Stomach (tissue), 9 donors: ENCODE data around the gene MESP2. TPM values are rescaled to one million over a fixed set of nuclear protein-coding genes. Genes with fewer than 3 reads are reported as not detected.

Experiments
- DNase-seq, 2 donors: peaks; one replicate each; pipeline versions ENCODE4 v3.0.0 to v3.0.0-alpha.2; 2013 to 2019
- H3K27ac ChIP-seq, 5 donors: fragments of 200-600 bp in 4 of 5; sonication (generic) in 4 of 5; one replicate each; pipeline ENCODE4 v1.5.1; 2013 to 2019; ENCODE audit warnings: mild to moderate bottlenecking in 1 of 5, moderate library complexity in 1 of 5
- H3K27me3 ChIP-seq, 3 donors: fragments of 200-600 bp; sonication (generic); one replicate each; pipeline ENCODE4 v1.5.1; 2017 to 2019; ENCODE audit warnings: mixed run types in 1 of 3
- H3K36me3 ChIP-seq, 4 donors: fragments of 200-600 bp; sonication (generic); 1 replicate in 3 of 4; 2 replicates in 1 of 4; pipeline ENCODE4 v1.5.1; 2016 to 2019
- H3K4me1 ChIP-seq, 4 donors: fragments of 200-600 bp; sonication (generic); one replicate each; pipeline ENCODE4 v1.5.1; 2016 to 2019
- H3K4me3 ChIP-seq, 4 donors: fragments of 200-600 bp; sonication (generic) in 3 of 4; one replicate each; pipeline ENCODE4 v1.5.1; 2016 to 2019; ENCODE audit warnings: mild to moderate bottlenecking in 1 of 4
- H3K9me3 ChIP-seq, 4 donors: fragments of 200-600 bp; sonication (generic); one replicate each; pipeline ENCODE4 v1.5.1; 2016 to 2019
- EP300 ChIP-seq: sonication (generic); formaldehyde crosslinking; IDR thresholded peaks from one replicate; pipeline ENCODE4 v1.6.1; 2017; ENCODE audit warnings: antibody characterized with exemption
- POLR2A ChIP-seq, 4 donors: fragments of 450-650 bp; IDR thresholded peaks; one replicate each; pipeline ENCODE4 v1.6.1; 2016; ENCODE audit warnings: antibody characterized with exemption in 4 of 4, control low read depth in 2 of 4, mild to moderate bottlenecking in 1 of 4, moderate library complexity in 1 of 4
- POLR2AphosphoS5 ChIP-seq, 3 donors: sonication (generic); formaldehyde crosslinking; IDR thresholded peaks; one replicate each; pipeline ENCODE4 v1.6.1; 2016; ENCODE audit warnings: antibody characterized with exemption in 3 of 3
- WGBS, 5 donors: extraction: QIAGEN DNeasy Blood & Tissue Kit in 3 of 5; methylation state at CpG; one replicate each; pipeline versions ENCODE4 v1.1.5 to v1.1.7; 2013 to 2018; 5-methylcytosine and 5-hydroxymethylcytosine counted together
- intact Hi-C: fragments of 100-400 bp; cut with DNase I; formaldehyde crosslinking; loops from one replicate; pipeline ENCODE4 v1.15.1; 2023; ENCODE audit warnings: low total_unique reads
- polyA plus RNA-seq, 3 donors: library from polyadenylated mRNA; stranded (reverse); fragments of 200-250 nt; gene quantifications; one replicate each; pipeline ENCODE4 v1.2.3, GENCODE V29; 2013
- total RNA-seq, 5 donors: library from RNA; depleted of rRNA; stranded (reverse); fragments of >200 nt; gene quantifications; one replicate each; pipeline versions ENCODE4 v1.1.0 to v1.2.3, GENCODE V29; 2014 to 2016
- TF ChIP-seq, protein P1 (sequence below), 7 experiments: fragments of 450-650 bp in 4 of 7; fragments of 200-600 bp in 3 of 7; sonication (generic) in 3 of 7; IDR thresholded peaks; one replicate each; pipeline ENCODE4 v1.5.1; 2016 to 2019; ENCODE audit warnings: antibody characterized with exemption in 7 of 7, control low read depth in 2 of 7, mild to moderate bottlenecking in 1 of 7
- donor health status: healthy with polysubstance abuse.
- donor health status: Bipolar disorder and iron deficiency.
- donor health status: healthy.

Gene MESP2
- total and polyA plus RNA-seq, 8 donors = 0.43 to 0.56 TPM; not detected in 6

DNA sequence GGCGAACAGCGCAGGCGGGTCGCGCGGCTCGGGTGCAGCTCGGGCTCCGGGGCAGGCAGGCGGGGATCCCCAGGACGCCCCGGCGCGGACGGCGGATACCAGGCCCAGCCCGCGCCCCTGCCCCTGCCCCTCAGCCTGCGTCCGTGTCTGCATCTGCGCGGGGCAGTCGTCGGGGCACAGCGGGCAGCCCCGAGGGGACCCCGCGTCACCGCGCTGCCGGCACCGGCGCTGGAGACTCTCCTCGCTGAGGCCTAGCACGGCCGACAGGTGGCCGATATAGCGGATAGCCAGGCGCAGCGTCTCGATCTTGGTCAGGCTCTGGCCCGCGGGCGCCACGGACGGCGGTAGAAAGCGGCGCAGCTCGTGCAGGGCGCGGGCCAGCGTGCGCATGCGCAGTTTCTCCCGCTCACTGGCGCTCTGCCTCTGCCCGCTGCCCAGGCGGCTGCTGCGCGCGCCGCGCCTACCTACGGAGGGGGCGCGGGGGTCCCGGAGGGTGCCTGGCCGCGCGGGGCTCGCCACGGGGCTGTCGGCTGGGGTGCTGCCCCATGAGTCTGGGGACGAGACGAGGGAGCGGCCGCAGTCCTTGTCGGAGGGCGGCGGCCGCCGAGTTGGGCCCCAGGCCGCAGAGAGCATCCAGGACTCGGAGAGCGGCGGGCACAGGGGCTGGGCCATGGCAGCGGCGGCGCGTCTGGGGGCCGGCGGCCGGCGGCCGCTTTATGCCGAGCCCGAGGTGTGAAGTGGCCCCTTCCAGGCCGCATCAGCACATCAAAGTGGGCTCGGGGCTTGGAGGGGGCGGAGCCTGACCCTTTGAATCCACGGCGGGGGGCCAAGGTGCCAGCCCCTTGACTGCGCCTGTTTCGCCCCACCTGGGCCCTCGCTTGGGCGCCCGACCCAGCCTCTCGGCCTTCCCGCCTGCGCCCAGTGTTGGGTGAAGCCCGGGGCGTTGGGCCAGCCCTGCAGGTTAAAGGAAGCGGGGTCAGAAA lies 25.3 kb upstream of the MESP2 start, which contains the start of gene MESP1:
Gene MESP1 (minus strand): TSS at position 690 of the 983 bp plus-strand sequence. CDS start 18 bp downstream, at position 672.
- Histone ChIP-seq H3K4me3 (peak within 1 kb of the TSS; percentile 66 to 72 (median 68)), H3K27me3 (peaks cover 0 to 28% (median 7%) of the 10 kb centered on the region in 3 donors), H3K4me1 (peaks cover 15 to 34% (median 26%) of the 10 kb centered on the region in 4 donors), H3K27ac (peak within 1 kb of the TSS; percentile 50 to 84 (median 61)), H3K9me3 (no peaks in the 10 kb centered on the region), H3K36me3 (no peaks in the 10 kb centered on the region)
- WGBS, 5 donors = 3 to 8% (median 3%) methylated on average over 17 to 114 of the region's 114 CpGs
- DNase-seq = peak; percentile 95 to 97
- intact Hi-C loops = no loop called here
- TF ChIP-seq POLR2A (IDR thresholded peaks at IDR 0.05) = no peak
- TF ChIP-seq EP300 = no peak
- TF ChIP-seq, protein P1, sequence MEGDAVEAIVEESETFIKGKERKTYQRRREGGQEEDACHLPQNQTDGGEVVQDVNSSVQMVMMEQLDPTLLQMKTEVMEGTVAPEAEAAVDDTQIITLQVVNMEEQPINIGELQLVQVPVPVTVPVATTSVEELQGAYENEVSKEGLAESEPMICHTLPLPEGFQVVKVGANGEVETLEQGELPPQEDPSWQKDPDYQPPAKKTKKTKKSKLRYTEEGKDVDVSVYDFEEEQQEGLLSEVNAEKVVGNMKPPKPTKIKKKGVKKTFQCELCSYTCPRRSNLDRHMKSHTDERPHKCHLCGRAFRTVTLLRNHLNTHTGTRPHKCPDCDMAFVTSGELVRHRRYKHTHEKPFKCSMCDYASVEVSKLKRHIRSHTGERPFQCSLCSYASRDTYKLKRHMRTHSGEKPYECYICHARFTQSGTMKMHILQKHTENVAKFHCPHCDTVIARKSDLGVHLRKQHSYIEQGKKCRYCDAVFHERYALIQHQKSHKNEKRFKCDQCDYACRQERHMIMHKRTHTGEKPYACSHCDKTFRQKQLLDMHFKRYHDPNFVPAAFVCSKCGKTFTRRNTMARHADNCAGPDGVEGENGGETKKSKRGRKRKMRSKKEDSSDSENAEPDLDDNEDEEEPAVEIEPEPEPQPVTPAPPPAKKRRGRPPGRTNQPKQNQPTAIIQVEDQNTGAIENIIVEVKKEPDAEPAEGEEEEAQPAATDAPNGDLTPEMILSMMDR (IDR thresholded peaks at IDR 0.05) = peak in 5 of 7 experiments; percentile 66 to 88 (median 71)
- TF ChIP-seq POLR2AphosphoS5 (IDR thresholded peaks at IDR 0.05) = peak; percentile 62 to 82 (median 73)

DNA sequence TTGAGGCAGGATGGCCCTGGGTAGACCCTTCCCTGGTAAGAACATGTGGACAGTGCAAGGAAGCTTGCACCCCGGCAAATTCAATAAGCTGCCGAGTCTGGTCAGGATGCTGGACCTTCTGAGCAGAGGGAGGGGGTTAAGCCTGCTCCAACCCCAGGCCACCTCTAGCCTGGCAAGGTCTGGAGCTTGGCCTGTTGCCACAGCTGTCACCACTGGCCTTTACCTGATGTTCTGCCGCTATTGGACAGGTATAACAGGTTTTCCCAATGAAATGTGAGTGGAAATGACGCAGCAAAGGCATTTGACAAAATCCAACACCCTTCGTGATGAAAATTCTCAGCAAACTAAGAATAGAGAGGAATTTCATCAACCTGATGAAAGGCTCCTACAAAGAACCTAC lies 24.4 kb upstream of the MESP2 start:
- Histone ChIP-seq H3K27ac (no peak overlapping the region), H3K27me3 (peaks cover 0 to 22% (median 7%) of the 10 kb centered on the region in 3 donors), H3K9me3 (no peaks in the 10 kb centered on the region), H3K4me3 (no peak overlapping the region), H3K36me3 (no peaks in the 10 kb centered on the region), H3K4me1 (peaks cover 15 to 42% (median 29%) of the 10 kb centered on the region in 4 donors)
- peak; percentile 75 to 86 for DNase-seq
- WGBS, 5 donors = 54 to 73% (median 66%) methylated on average over 5 of the region's 5 CpGs
- intact Hi-C loops = no loop called here
- TF ChIP-seq EP300 (no peak), POLR2AphosphoS5 (IDR thresholded peaks at IDR 0.05) (no peak), POLR2A (IDR thresholded peaks at IDR 0.05) (no peak)
- TF ChIP-seq, protein P1 (IDR thresholded peaks at IDR 0.05) = no peak

DNA sequence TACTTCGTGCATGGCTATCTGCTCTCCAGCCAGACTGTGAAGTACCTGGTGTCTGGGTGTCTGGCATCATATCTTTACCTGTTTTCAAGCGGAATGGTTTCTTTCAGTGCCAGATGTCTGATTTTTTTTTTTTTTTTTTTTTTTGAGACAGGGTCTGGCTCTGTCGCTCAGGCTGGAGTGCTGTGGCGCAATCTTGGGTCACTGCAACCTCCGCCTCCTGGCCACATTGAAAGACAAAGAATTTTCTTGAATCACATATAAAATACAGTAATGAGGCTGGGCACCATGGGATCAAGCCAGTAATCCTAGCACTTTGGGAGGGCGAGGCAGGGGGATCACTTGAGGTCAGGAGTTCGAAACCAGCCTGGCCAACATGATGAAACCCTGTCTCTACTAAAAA lies 22.3 kb upstream of the MESP2 start:
- no peak for DNase-seq
- no peak overlapping the region for H3K27ac ChIP-seq
- no peaks in the 10 kb centered on the region for H3K9me3 ChIP-seq
- no peak overlapping the region for H3K4me3 ChIP-seq
- peaks cover 15 to 39% (median 28%) of the 10 kb centered on the region in 4 donors for H3K4me1 ChIP-seq
- intact Hi-C loops = no loop called here
- WGBS, 5 donors = 81 to 93% (median 86%) methylated on average over 7 of the region's 7 CpGs
- TF ChIP-seq, protein P1 (IDR thresholded peaks at IDR 0.05) = no peak
- TF ChIP-seq EP300 = no peak
- no peak for TF ChIP-seq POLR2AphosphoS5 (IDR thresholded peaks at IDR 0.05)
- TF ChIP-seq POLR2A (IDR thresholded peaks at IDR 0.05) = no peak
- H3K27me3 ChIP-seq = peaks cover 0 to 29% (median 7%) of the 10 kb centered on the region in 3 donors
- no peaks in the 10 kb centered on the region for H3K36me3 ChIP-seq

DNA sequence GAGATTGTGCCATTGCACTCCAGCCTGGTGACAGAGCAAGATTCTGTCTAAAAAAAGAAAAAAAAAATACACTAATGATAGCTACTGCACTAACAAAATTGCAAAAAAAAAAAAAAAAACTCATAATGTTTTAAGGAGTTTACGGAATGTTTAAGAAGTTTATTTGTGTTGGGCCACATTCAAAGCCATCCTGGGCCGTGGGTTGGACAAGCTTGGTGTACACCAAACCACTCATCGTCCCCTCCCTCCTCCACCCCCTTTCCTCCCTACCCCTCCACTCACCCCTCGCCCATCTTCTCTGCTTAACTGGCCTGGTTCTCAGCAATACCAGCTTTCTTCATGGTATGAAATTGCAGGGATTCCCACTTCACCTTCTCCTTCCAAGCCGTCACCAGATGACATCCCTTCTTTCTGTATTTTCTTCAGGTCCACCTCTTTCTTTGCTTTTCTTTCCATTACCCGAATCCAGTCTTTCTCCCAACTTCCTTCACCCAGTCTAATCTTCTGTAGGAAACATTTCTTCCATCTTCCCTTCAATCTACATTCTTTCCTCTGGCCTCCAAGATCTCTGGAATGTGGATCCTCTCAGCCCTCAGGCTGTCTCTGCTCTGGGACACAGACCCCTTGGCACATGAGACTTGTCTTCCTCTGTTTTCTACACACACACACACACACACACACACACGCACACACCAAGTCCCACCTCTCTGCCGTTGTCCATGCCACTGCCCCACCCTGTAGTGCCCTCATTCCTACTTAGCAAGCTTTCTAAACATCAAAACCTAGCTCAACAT lies 21.6 kb upstream of the MESP2 start:
- no peaks in the 10 kb centered on the region for H3K9me3 ChIP-seq
- DNase-seq = no peak
- no peak overlapping the region for H3K27ac ChIP-seq
- peaks cover 15 to 38% (median 28%) of the 10 kb centered on the region in 4 donors for H3K4me1 ChIP-seq
- peaks cover 0 to 23% (median 7%) of the 10 kb centered on the region in 3 donors for H3K27me3 ChIP-seq
- TF ChIP-seq POLR2AphosphoS5 (IDR thresholded peaks at IDR 0.05) (no peak), EP300 (no peak), POLR2A (IDR thresholded peaks at IDR 0.05) (no peak)
- TF ChIP-seq, protein P1 (IDR thresholded peaks at IDR 0.05) = no peak
- intact Hi-C loops = no loop called here
- H3K36me3 ChIP-seq = no peaks in the 10 kb centered on the region
- WGBS, 5 donors = 66 to 77% (median 72%) methylated on average over 8 of the region's 8 CpGs
- H3K4me3 ChIP-seq = no peak overlapping the region
